GM19351 (cell line): ENCODE measurements around the gene HMCN1.

Experiments used
- ATAC-seq: cut with Tn5 transposase; IDR thresholded peaks from one replicate; pipeline ENCODE4 v1.9.1; 2021; ENCODE audit warnings: mild to moderate bottlenecking, moderate library complexity; ENCODE audit not compliant: unreplicated experiment

The HMCN1 gene

DNA sequence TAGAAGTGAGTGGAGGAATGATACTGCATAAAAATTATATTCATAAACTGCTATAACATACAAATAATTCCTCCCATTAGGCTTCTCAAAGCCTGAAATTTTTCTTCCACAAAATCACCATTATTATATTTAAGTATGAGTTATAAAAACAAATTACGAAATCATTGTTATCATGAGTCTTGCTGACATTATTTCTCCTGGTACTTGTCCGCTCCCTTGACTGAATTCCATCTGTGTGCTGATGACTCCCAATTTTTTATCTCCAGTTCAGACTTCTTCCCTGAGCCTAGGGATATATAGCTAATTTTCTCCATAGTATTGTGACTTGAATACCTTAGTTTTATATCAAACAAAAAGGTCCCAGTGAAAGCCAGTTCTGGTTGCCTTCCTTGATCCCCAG is 268.2 kb downstream of the HMCN1 start:
- ATAC-seq = no peak

DNA sequence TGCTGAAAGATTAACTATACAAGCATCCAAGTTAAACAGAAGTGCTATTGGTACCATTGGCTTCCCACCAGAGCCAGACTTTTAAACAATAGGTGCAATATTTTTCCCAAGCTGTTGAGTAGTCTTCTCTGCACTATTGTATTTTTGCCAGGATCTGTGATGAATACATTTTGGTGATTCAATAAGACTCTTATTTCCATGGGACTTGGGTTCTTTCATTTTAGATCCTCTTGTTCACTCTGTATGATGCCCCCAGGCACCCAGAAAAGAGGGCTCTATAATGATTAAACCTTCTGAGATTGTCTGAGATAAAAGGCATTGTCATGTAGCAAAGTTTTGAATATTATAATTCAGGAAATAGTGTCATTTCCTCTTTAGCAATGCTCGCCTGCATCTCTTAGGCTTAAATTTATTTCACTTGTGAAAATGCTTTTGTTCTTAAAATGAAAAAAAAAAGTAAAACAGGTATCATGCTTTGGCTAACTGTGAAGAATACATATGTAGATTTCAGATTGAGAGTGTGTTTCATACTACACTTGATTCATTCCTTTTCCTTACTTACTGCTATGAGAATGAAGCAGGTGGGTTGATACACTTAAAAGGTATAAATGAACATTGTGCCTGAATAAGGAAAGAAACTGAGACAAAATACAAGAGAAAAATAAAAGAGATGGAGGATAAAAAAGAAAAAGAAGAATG is 275.0 kb downstream of the HMCN1 start:
- ATAC-seq = no peak

DNA sequence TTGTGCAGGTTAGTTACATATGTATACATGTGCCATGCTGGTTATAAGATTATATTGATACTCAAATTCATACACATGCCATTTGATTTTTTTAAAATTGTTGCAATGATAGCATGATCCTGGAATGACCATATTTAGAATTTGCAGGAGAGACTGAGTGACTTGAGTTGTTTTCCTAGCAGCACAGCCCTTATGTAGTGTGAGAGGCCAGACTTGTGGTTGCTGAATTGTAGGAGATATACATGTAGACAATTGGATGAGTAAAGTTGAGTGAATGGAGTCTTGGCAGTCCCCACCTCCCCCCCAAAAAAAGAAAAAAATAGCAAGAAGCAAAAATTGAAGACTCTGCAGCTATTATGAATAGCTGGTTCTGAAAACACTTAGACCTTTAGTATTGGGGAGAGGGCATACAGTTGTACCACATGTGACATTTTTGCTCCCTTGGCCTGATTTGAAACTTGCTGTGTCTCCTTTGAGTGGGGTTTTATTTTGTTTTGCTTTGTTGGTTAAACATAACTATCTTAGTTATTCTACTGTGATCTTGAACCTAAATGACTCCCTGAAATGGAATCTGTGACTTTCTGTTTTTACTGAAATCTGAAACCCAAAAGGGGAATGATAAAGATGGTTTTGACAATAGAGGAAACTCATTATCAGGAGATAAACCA is 280.3 kb downstream of the HMCN1 start:
- ATAC-seq = no peak

DNA sequence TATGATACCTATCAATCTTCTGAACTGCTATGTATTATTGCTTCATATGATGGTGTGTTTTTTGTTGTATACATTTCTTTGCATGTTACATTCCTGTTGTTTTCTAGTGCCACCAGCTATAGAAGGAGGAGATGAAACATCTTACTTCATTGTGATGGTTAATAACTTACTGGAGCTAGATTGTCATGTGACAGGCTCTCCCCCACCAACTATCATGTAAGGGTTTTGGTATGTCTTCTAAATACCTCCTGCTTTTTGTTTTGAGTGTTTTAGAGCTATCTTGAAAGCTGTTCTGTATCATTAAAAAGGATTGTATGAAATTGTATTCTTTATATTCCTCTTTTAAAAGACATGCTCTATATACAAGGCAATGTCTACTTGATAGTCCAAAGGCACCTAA is 282.7 kb downstream of the HMCN1 start:
- no peak for ATAC-seq

DNA sequence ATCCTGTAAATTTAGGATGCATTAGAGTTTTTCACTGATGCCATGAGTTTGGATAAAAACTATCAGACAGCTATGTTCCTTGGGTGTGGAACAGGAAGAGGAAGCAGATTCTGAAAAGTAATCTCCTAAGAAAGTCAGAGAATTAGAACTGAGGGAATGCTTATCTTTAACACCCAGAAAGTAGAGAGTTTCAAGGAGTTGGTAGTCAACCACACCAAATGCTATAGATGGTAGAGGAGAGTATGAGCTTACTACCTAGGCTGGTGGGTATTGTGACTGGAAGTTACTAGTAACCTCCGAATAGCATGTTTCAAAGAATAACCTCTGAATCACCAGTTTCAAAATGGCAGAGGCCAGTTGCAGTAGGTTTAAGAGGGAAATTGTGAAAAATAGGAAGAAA is 288.0 kb downstream of the HMCN1 start:
- ATAC-seq = no peak

DNA sequence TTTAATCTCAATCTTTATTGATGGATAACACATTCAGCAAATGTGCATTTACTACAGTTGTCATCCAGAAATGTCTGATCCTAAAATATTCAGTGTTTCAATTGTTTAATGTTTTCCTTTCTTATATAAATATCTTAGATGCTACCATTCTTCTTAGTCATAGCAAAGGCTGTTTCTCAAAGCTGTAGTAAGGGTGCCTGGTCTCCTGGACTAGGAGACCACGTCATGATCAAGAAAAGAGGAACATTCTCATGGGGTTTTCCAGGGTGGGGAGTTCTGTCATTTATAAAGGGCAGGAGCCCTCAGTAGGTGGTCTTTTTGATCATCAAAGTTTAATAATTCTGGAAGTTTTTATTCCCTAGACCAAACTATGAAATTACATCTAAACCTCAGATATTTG is 292.8 kb downstream of the HMCN1 start:
- no peak for ATAC-seq

DNA sequence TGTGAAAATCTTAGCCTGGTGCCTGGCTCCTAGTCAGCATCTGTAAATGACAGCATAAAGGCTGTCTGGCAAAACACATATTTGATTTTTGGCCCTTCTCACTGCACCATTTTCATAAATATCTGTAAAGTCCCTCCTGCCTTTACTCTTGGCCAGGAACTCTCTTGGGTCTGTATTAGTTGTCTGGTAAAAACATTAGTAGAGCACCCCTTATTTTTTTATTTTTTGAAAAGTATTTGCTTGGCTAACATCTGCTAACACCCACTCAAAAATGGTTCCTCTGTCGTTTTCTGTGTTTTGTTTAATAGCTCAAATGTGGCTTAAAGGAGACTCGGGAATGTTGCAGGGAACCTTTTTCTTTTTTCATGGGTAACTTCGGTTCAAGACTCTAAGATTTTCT is 293.4 kb downstream of the HMCN1 start:
- ATAC-seq = no peak

DNA sequence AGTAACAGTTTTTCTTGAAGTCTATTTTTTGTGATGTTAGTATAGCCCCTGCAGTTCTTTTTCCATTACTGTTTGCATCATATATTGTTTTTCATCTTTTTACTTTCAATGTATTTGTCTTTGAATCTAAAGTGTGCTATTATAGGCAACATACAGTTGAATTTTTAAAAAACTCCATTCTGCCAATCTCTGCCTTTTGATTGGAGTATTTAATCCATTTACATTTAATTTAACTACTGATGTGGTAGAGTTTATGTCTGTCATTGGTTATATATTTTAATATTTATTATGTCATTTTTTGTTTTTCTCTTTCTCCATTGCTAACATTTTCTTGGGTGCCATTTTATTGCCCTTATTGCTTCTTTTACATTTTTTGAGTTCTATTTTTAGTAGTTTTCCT is 296.3 kb downstream of the HMCN1 start:
- ATAC-seq = no peak

DNA sequence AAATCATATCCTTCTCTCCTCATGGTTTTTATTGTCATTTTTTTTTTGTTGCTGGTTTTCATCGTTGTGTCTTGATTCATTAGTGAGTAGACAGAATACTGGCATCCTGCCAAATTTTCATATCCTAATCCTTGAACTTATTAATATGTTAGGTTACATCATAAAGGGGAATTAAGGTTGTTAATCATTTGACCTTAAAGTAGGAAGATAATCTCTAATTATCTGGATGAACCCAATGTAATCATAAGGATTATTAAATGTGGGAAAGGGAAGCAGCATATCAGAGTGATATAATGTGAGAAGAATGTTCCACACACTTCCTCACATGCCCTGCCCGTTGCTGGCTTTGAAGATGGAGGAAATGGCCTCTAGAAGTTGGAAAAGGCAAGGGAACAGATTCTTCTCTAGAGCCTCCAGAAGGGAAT is 299.7 kb downstream of the HMCN1 start:
- ATAC-seq = no peak

DNA sequence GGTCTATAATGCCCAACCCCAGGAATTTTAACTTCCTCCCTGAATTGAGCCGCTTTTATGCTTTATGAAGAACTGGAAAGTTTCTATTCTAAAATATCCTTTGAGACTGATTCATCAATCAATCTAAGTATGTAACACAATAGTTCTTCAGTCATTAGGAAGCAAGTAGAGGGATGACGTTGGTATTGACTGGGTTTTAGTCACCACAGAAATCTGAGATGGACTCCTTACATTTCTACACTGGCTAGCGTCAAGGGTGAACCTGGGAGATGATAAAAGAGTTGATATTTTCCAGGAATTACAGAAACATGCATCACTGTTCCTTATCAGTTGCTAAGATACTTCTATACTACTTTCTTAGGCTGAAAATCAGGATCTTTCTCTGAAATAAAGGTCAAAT is 308.0 kb downstream of the HMCN1 start:
- no peak for ATAC-seq

DNA sequence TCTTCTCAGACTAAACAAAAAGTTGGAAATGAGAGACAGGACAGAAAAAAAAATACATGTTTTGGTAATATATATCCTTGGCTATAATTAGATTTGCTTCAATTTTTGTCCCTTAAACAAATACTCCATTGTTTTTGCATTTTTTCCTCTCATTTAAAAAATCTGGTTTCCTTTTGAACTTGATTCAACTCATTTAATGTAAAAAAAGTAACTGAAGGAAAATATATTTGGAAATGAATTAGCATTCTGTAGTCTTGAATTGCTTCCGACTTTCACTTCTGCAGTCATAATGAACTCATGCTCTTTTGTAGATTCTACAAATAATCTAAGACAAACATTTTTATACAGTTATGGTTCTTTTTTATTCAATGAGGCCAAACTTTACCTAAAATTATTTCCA is 309.1 kb downstream of the HMCN1 start:
- no peak for ATAC-seq

DNA sequence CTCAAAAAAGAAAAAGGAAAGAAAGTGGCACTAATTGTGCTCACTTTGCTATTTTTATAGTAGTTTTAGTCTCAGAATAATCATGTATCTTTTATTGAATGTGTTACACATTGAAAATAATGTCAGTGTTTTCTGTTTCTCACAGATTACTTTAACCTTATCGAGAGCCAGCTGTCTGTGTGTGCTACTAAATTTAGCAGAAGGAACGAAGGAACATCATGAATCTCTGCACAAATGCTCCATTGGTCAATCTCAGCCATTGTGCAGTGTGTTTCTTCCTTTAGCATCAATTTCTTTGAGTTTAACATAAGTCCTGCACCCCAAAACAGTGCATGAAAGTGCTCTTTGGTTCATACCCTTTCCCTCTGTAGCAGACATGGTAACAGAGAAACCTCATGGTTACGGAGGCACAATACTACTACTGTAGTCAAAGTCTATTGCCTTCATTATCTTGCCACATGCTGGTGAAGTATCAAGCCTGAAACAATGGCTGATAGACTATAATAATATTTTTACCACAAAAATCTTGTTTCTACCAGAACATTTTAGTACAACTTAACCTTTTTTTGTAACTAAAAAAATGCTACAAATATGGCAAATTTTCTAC is 310.0 kb downstream of the HMCN1 start:
- no peak for ATAC-seq

DNA sequence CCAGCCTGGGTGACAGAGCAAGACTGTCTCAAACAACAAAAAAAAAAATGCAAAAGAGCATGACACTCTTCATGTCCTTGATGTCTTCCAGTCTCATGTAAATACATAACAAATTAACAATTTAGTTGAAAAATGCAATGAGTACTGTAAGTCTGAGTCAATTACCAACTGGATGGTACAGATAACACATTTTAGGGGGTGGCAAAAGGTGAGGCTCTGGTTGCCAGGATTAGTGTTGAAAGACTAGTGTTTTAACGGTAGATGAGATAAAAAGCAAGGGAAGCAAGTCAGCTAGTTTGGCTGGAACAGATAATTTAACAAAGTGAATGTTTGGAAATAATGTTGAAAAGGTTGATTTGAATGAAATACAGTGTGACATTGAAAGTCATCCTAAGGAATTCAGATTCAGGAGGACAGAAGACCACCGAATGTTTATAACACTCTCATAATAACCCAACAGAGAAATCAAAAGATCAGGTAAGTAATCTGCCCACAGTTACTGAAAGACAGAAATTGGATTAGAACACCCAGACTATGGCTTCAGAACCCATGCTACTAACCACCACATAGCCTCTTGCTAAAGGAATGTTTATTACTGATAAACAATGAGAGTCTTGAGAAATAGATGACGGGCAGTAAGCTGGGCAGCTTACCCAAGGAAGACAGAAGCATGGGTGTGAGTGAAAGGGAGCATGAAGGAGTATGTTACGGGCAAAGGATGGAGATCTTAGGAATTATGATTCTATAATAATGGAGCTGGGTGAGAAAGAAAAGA is 312.4 kb downstream of the HMCN1 start:
- no peak for ATAC-seq

DNA sequence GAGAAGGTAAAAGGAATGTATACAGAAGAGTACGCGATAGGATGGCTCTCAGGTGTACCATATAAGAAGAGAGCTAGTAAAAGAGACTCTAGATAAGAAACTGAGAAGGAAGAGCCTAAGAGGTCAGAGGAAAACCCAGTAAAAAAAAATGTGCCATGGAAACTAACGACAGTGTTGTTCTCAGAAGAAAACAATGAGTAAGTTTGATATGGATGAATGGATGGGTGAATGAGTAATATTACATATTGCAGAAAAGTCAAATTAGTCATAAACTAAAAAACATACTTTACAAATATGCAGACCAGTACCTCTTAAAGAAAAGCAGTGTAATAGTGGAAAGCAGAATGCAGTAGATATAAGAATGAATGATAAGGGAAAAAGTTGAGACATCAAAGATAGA is 316.2 kb downstream of the HMCN1 start:
- no peak for ATAC-seq

DNA sequence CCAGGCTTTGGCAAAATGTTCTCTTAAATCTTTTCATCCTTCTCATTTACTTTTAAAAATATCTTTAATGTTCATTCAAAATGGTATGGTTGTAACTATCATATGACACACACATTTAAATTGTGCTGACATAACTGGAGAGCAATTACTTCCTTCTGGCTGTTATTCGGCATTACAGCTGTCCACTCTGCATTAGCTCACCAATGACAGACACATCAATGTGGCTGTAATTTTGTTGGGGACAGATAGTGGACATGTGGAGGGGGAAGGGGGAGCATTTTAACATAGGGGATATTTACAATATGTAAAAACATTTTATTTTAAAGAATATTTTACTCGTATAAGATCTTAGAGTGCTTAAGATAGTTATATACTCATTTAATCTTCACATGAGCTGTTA is 319.8 kb downstream of the HMCN1 start:
- ATAC-seq = no peak

DNA sequence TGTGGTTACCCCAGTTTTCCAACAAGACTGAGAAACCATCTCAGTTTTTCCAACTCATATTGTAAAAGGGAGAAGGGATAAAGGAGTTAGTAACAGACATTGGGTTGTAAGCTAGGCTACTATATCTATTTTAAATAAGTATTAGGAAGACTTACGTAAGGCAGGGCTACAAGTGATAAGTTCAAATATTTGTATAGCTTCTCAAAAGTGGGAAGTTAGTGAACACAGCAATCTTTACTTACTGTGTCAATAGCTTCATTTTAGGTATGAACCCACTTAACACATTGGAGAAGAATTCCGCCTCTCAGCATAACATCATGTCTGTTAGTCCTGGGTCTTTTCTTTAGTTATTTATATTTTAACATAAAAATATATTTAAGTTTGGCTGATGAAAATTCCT is 320.7 kb downstream of the HMCN1 start:
- no peak for ATAC-seq

DNA sequence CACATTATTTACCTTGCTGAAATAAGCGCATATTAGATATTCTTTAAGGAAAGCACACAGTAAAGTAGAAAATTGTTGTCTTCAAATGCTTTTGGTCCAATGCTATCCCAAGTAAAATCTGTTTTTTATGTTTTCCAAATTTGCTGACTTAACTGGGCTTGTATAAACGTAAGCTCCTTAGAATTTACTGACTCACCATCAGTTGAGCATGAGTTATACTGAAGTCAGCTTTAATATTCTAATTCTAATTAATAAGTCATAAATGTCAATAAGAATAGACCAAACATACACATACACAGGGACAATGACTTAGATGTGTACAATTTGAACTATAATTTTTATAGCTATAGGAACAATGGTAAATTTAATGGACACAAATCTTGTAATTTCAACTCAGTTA is 321.7 kb downstream of the HMCN1 start:
- ATAC-seq = no peak

DNA sequence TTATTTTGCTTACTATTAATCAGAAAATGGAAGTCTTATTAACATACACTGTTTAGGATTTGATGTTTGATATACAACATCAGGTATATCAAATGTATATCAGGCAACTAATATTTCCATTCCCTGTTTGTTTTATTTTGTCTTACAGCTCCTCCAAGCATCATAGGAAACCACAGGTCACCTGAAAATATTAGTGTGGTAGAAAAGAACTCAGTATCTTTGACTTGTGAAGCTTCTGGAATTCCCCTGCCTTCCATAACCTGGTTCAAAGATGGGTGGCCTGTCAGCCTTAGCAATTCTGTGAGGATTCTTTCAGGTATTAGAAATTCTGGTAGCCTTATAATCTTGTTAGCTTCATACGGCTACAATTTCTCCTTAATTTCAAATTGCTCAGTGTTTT is 322.9 kb downstream of the HMCN1 start:
- no peak for ATAC-seq

DNA sequence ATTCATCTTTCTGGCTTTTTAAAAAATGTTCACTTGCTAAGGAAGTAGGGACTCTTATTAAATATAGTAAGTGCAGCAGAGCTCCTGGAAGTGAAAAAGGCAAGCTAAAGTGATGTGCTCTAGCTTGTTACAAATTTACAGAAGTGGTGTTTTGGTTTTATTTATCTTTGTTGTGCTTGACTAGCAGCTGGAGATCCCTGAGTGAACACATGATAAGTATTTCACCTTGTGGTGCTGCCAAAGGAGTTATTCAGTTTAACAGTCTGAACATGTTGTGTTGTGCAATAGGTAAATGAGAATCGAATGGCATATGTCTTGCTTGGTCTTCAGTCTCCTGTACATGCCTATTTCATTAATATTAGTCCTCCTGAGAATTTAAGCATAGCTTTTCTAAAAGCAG is 325.1 kb downstream of the HMCN1 start:
- no peak for ATAC-seq

DNA sequence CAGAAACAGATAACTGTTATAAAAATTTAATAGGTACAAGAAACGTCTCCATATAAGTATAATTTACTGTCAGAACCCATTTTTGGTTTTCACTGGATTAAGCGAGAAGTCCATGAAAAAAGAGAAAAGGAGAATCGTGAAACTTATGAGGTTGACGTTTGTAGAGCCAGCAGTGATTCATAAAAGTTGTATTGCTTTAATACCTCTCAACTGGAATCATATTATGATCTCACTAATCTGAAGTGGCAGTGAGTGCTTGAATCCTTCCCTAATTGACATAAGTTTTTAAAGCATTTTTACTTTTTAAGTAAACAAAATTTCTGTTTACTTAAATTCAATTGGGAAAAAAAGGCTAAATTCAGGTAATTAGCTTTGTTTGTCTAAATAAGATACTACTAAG is 325.6 kb downstream of the HMCN1 start:
- no peak for ATAC-seq

DNA sequence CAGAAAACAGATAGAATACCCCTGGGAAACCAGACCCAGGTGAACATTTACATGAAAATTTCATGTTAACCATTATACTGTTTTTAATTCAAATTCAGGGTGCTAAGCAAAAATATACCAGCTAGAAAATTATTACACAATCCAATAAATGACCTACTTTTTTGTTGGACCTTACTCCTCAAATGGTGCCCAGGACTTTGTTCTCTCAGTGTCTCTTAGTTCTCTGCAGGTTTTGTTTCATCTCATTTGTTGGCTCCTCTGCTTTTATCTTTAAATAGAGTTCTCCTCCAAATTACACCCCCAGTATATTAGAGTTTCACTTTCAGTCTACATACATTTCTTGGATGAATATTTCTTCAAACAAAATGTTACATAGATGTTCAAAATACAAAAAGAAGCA is 326.0 kb downstream of the HMCN1 start:
- no peak for ATAC-seq
